GM18526 (cell line): ENCODE data around the gene TM9SF4.

Source experiments
- POLR2A ChIP-seq: IDR thresholded peaks from 3 replicates; pipeline ENCODE4 v1.6.1; 2011; ENCODE audit not compliant: insufficient read length; ENCODE audit errors: extremely low read depth

The TM9SF4 gene

GRCh38 chr20:32159766-32160221 lies 50.3 kb downstream of the TM9SF4 start:
- no peak for TF ChIP-seq POLR2A

DNA sequence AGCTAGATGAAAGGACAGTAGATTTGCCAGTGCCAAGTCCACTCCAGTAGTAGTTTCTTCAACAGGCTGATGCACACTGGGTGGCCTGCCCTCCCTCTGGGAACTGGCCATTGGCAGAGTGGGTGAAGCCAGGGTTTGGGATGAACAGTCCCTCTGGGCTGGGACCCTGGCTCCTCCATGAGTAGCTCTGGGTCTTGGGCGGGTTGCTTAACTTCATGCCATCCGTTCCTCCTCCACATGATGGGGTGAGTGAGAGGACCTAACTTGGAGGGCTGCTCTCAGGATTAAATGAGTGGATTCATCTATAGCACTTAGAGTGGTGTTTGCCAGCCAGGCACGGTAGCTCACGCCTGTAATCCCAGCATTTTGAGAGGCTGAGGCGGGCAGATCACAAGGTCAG lies 50.8 kb downstream of the TM9SF4 start:
- no peak for TF ChIP-seq POLR2A

DNA sequence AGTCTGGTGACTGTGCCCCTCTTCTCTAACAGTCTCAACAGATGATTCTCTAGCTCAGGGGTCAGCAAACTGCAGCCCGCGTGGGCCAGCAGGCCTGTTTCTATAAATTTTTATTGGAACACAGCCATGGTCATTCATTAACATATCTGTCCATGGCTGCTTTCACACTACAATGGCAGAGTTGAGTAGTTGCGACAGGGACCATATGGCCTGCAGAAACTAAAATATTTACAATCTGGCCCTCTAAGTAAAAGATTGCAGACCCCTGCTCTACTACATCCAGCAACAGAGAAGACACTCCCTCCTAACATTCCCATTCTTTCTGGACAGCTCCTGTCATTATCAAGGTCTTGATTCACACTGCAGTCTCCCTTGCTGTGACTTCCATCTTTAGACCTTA lies 52.8 kb downstream of the TM9SF4 start:
- TF ChIP-seq POLR2A, result no peak

DNA sequence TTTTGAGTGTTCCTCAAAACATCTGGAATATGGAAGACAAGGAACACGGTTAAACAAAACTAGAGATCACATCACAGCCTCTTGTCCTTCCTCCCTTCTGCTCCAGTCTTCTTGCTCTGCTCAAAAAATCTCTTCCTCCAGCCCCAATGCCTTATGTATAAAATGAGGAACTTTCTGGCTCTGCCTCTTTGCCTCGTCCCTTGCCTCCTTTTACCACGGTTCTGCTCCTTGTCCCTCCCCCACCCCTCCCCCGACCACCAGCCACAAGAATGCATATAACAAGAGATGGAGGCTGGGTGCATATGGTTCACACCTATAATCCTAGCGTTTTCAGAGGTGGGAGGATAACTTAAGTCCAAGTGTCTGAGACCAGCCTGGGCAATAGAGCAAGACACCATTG lies 54.4 kb downstream of the TM9SF4 start:
- no peak for TF ChIP-seq POLR2A

- TF ChIP-seq POLR2A, result no peak
These were observed 55.6 kb downstream of the TM9SF4 start for GRCh38 chr20:32164984-32165735.

GRCh38 chr20:32165836-32166545 lies 56.5 kb downstream of the TM9SF4 start:
- TF ChIP-seq POLR2A, result no peak

DNA sequence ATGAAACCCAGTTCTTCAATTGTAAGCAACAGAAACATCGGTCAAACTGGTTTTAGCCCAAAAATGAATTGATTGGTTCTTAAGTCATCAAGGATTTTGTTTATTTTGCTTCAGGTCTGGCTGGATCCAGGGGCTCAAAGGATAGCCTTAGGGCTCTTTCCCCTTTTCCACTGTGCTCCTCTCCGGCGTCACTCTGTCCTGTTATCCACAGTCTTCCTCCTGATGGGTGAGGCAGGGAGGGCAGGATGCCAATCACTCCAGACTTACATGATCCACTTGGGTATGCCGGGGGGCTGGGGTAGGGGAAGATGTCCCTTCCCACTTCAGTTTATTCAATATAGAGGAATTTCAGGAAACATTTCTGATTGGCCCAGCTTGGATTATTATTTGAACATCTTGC lies 58.0 kb downstream of the TM9SF4 start:
- no peak for TF ChIP-seq POLR2A

GRCh38 chr20:32168184-32168910 lies 58.8 kb downstream of the TM9SF4 start:
- no peak for TF ChIP-seq POLR2A

- TF ChIP-seq POLR2A, result no peak
These were observed 70.0 kb downstream of the TM9SF4 start for GRCh38 chr20:32179515-32179914.

- no peak for TF ChIP-seq POLR2A
These were observed 70.4 kb downstream of the TM9SF4 start for GRCh38 chr20:32179934-32180333.

- no peak for TF ChIP-seq POLR2A
These were observed 72.1 kb downstream of the TM9SF4 start for GRCh38 chr20:32181606-32182005.

- no peak for TF ChIP-seq POLR2A
These were observed 74.6 kb downstream of the TM9SF4 start for GRCh38 chr20:32183947-32184635.

DNA sequence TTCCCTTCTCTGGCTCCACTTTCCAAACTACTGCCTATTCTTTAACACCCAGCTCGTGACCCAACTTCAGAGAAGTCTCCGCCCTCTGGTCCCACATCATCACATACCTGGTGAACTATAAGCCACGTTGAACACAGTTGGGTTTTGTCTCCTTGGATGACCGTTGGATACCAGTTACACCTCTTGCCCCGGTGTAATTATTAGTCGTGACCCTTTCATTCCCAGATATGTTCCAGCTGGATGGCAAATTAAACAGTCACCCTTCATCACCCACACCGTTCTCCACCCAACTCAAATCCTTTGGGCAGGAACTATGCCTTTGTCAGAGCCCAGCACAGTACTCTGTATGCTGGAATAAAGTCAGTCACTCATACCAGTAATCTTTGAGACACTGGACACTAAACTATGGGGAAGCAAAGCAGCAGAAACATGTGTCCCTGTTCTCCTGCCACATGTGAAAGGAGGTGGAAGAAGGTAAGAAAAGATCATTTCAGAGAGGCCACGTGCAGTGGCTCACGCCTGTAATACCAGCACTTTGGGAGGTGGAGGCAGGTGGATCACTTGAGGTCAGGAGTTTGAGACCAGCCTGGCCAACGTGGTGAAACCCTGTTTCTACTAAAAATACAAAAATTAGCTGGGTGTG lies 75.6 kb downstream of the TM9SF4 start:
- TF ChIP-seq POLR2A, result no peak

GRCh38 chr20:32186506-32186905 lies 77.0 kb downstream of the TM9SF4 start:
- TF ChIP-seq POLR2A, result no peak
